ENCODE results near the gene ICAM5. TPM values are rescaled to one million over a fixed set of nuclear protein-coding genes. Genes with fewer than 3 reads are reported as not detected.

ICAM5 gene
- total and polyA plus RNA-seq, 10 of the 15 experiments (the other 5 are each of a cell fraction or from before 2014, with no cell fraction given), result 0.14 to 4.6 (median 0.94) TPM; not detected in 2

DNA sequence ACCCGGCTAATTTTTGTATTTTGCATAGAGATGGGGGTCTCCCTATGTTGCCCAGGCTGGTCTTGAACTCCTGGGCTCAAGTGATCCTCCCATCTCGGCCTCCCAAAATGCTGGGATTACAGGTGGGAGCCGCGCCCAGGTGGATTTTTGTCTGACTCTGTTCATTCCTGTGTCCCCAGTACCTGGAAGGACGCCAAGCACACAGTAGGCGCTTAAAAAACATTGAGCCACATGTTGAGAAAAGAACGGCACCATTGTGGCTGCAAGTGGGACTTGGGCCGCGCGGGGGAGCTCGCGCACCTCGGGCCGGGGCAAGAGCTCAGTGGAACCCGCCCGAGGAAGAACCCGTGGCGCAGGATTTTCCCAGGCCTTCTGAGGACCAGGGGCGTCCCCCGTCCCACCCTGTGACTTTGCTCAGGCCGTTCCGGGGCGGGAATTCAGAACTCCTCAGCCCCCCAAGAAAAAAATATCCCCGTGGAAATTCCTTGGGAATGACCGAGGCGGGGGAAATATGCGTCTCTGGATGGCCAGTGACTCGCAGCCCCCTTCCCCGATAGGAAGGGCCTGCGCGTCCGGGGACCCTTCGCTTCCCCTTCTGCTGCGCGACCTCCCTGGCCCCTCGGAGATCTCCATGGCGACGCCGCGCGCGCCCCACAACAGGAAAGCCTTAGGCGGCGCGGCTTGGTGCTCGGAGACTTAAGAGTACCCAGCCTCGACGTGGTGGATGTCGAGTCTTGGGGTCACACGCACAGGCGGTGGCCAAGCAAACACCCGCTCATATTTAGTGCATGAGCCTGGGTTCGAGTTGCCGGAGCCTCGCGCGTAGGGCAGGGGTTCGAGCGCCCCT, 20.2 kb upstream of the ICAM5 start (continued):
- TF ChIP-seq ELK1 (IDR thresholded peaks at IDR 0.05; ENCODE audit: low read depth, low read length) (no peak), SMARCA5 (IDR thresholded peaks at IDR 0.05) (peak; percentile 97), IRF4 (IDR thresholded peaks at IDR 0.05; ENCODE audit: low read depth, low read length) (no peak), HDGF (IDR thresholded peaks at IDR 0.05) (0 out of 2 replicates have a peak, but pooled peaks have one; percentile 22)

DNA sequence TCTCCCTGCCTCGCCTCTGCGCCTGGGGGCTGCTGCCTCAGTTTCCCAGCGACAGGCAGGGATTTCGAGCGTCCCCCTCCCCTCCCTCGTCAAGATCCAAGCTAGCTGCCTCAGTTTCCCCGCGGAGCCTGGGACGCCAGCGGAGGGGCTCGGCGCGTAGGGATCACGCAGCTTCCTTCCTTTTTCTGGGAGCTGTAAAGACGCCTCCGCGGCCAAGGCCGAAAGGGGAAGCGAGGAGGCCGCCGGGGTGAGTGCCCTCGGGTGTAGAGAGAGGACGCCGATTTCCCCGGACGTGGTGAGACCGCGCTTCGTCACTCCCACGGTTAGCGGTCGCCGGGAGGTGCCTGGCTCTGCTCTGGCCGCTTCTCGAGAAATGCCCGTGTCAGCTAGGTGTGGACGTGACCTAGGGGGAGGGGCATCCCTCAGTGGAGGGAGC, 19.6 kb upstream of the ICAM5 start:
- H3K36me3 ChIP-seq (ENCODE audit: control insufficient read depth in 2 of 2, insufficient read depth in 2 of 2, low read length in 1 of 2), result peaks cover 5 to 10% of the 10 kb centered on the region in 2 experiments; a peak in 3 of 4 replicates
- ChIA-PET SMC1A (ENCODE audit: uncharacterized antibody, unreplicated experiment) (interaction anchor here (1.0 to 8.5 kb wide), 20 partner anchors 10 to 342 kb away, joined by 3 to 158 read pairs (median 6); partner anchors contain the start of genes FDX2, ICAM4, ICAM5 and TYK2), CTCF (interaction anchor here (0.7 to 11.2 kb wide), 18 partner anchors 10 to 166 kb away, joined by 3 to 370 read pairs (median 8); partner anchors contain the start of genes CDC37, ICAM4, ICAM5 and TYK2), RAD21 (ENCODE audit: unreplicated experiment) (interaction anchor here (0.7 to 6.1 kb wide), 24 partner anchors 10 to 325 kb away, joined by 3 to 206 read pairs (median 10); partner anchors contain the start of genes CDC37, DNMT1, ICAM4 and ICAM5), POLR2A (interaction anchor here (0.5 to 4.7 kb wide), 18 partner anchors 10 to 168 kb away, joined by 3 to 108 read pairs (median 6); partner anchors contain the start of genes ANGPTL6, ICAM4, ICAM5 and TYK2)
- under 1% methylated on average over 37 of the region's 37 CpGs for WGBS (ENCODE audit: insufficient coverage, insufficient replicate concordance, low lambda C conversion rate, missing lambda C conversion rate)
- no peaks in the 10 kb centered on the region for H4K20me1 ChIP-seq (ENCODE audit: control insufficient read depth, insufficient read depth)
- H3K4me3 ChIP-seq, result peak overlapping the region; percentile 92
- no peaks in the 10 kb centered on the region; the same call in 1 of the 2 replicates for H3K4me1 ChIP-seq (ENCODE audit: control insufficient read depth, insufficient read depth, low read length)
- H2AFZ ChIP-seq (ENCODE audit: control insufficient read depth, low read depth, low read length), result peak overlapping the region; percentile 35
- BruUV-seq (replicated peaks), result no TSS peak
- peaks cover 49% of the 10 kb centered on the region for H3K79me2 ChIP-seq (ENCODE audit: control insufficient read depth, insufficient read depth, low read length)
- in situ Hi-C loops (cut with MboI) (no loop called here), intact Hi-C loops (cut with micrococcal nuclease; ENCODE audit: unreplicated experiment) (loop anchor here (2.0 to 5.0 kb wide), 2 partner anchors 62 to 111 kb away; partner anchors contain the start of genes RAVER1 and TYK2)
- peak overlapping the region; percentile 99 for H3K4me2 ChIP-seq (ENCODE audit: control insufficient read depth, insufficient read depth)
- H3K9me3 ChIP-seq (replicated peaks; ENCODE audit: control insufficient read depth, insufficient read depth, low read length), result no peaks in the 10 kb centered on the region
- DNase-seq (ENCODE audit: low read depth, low spot score), result no peak
- FAIRE-seq, result peak; percentile 35
- H3K27ac ChIP-seq (ENCODE audit: control insufficient read depth, insufficient read depth), result peak overlapping the region; percentile 98
- peak overlapping the region; percentile 89 for H3K9ac ChIP-seq (ENCODE audit: control insufficient read depth, insufficient read depth, low read length)
- H3K27me3 ChIP-seq (replicated peaks in 1 of 2; ENCODE audit: control insufficient read depth in 2 of 2, insufficient read depth in 2 of 2, low read length in 1 of 2), result no peaks in the 10 kb centered on the region
- ATAC-seq, result peak; percentile 75
- TF ChIP-seq MEF2B (IDR thresholded peaks at IDR 0.05; ENCODE audit: partially characterized antibody, poor library complexity, severe bottlenecking) (peak; percentile 23), ZSCAN29 (IDR thresholded peaks at IDR 0.05) (no peak), CREB1 (IDR thresholded peaks at IDR 0.05; ENCODE audit: low read depth) (peak; percentile 71), KAT2A (conservative IDR thresholded peaks at IDR 0.05; ENCODE audit: control insufficient read depth, low read depth, low read length) (no peak), SUZ12 (IDR thresholded peaks at IDR 0.05; ENCODE audit: unreplicated experiment) (no peak), RCOR1 (conservative IDR thresholded peaks at IDR 0.05; ENCODE audit: low read depth, low read length) (peak; percentile 92; the same call in 1 of the 2 replicates), KDM1A (IDR thresholded peaks at IDR 0.05; ENCODE audit: borderline replicate concordance) (no peak), RELB (IDR thresholded peaks at IDR 0.05; ENCODE audit: low read depth) (peak; percentile 20; the same call in 1 of the 2 replicates)
- TF ChIP-seq, protein P1, sequence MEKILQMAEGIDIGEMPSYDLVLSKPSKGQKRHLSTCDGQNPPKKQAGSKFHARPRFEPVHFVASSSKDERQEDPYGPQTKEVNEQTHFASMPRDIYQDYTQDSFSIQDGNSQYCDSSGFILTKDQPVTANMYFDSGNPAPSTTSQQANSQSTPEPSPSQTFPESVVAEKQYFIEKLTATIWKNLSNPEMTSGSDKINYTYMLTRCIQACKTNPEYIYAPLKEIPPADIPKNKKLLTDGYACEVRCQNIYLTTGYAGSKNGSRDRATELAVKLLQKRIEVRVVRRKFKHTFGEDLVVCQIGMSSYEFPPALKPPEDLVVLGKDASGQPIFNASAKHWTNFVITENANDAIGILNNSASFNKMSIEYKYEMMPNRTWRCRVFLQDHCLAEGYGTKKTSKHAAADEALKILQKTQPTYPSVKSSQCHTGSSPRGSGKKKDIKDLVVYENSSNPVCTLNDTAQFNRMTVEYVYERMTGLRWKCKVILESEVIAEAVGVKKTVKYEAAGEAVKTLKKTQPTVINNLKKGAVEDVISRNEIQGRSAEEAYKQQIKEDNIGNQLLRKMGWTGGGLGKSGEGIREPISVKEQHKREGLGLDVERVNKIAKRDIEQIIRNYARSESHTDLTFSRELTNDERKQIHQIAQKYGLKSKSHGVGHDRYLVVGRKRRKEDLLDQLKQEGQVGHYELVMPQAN (conservative IDR thresholded peaks at IDR 0.05), result peak; percentile 15; the same call in 1 of the 2 replicates
- TF ChIP-seq, protein P2, sequence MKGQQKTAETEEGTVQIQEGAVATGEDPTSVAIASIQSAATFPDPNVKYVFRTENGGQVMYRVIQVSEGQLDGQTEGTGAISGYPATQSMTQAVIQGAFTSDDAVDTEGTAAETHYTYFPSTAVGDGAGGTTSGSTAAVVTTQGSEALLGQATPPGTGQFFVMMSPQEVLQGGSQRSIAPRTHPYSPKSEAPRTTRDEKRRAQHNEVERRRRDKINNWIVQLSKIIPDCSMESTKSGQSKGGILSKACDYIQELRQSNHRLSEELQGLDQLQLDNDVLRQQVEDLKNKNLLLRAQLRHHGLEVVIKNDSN (IDR thresholded peaks at IDR 0.05; ENCODE audit: borderline replicate concordance, extremely low read length, insufficient read depth, low read depth, low read length), result no peak

All from GM12878 (cell line).